ENCODE data around the gene LLGL2.

Gene LLGL2

DNA sequence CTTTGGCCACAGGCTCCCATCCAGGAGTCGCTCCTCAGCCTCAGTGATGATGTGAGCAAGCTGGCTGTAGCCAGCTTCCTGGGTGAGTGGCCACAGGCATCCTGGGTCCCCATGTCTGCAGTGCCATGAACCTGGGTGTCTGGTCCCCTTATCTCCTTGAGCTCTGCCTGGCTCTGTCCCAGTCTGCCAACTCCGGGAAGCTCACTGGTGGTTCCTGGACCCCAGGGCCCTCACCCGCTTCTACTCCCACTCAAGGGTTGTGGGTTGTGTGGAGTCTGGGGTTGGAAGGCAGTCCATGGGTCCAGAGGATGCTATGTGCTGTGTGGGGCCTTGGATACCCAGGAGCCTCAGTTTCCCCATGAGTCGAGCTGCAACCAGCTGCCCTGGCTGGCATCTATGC lies 96.0 kb downstream of the LLGL2 start:
- Histone ChIP-seq H3K36me3 (peaks cover 100% of the 10 kb centered on the region), H3K4me3 (ENCODE audit: low read depth in 1 of 2, low read length in 1 of 2) (no peak overlapping the region), H3K27ac (no peak overlapping the region), H3K27me3 (no peaks in the 10 kb centered on the region), H3K4me1 (ENCODE audit: control insufficient read depth in 1 of 2, insufficient read depth in 1 of 2, low read depth in 1 of 2, low read length in 1 of 2) (no peaks in the 10 kb centered on the region), H3K9me3 (no peaks in the 10 kb centered on the region)
- TF ChIP-seq, protein P1, sequence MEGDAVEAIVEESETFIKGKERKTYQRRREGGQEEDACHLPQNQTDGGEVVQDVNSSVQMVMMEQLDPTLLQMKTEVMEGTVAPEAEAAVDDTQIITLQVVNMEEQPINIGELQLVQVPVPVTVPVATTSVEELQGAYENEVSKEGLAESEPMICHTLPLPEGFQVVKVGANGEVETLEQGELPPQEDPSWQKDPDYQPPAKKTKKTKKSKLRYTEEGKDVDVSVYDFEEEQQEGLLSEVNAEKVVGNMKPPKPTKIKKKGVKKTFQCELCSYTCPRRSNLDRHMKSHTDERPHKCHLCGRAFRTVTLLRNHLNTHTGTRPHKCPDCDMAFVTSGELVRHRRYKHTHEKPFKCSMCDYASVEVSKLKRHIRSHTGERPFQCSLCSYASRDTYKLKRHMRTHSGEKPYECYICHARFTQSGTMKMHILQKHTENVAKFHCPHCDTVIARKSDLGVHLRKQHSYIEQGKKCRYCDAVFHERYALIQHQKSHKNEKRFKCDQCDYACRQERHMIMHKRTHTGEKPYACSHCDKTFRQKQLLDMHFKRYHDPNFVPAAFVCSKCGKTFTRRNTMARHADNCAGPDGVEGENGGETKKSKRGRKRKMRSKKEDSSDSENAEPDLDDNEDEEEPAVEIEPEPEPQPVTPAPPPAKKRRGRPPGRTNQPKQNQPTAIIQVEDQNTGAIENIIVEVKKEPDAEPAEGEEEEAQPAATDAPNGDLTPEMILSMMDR (IDR thresholded peaks at IDR 0.05): no peak

DNA sequence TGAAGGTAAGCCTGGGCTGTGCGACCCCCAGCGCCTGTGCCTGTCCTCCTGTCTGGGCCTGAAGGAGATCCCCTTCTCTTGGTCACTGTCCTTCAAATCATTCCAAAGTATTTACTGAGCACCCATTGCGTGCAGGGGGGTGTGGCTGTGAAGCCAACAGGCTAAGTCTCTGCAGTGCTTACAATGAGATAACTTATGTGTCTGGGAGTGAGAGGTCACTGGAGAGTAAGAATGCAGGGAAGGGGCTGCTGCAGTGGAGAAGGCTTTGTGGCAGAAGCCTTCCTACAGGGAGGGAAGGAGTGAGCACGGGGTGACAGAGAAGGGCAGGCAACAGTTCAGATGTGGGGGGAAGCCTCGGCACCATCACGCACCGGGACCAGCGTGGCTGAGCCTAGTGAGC lies 96.6 kb downstream of the LLGL2 start:
- Histone ChIP-seq H3K9me3 (no peaks in the 10 kb centered on the region), H3K4me1 (ENCODE audit: control insufficient read depth in 1 of 2, insufficient read depth in 1 of 2, low read depth in 1 of 2, low read length in 1 of 2) (no peaks in the 10 kb centered on the region), H3K27me3 (no peaks in the 10 kb centered on the region), H3K27ac (no peak overlapping the region), H3K36me3 (peaks cover 100% of the 10 kb centered on the region), H3K4me3 (ENCODE audit: low read depth in 1 of 2, low read length in 1 of 2) (no peak overlapping the region)
- TF ChIP-seq, protein P1 (IDR thresholded peaks at IDR 0.05): no peak

DNA sequence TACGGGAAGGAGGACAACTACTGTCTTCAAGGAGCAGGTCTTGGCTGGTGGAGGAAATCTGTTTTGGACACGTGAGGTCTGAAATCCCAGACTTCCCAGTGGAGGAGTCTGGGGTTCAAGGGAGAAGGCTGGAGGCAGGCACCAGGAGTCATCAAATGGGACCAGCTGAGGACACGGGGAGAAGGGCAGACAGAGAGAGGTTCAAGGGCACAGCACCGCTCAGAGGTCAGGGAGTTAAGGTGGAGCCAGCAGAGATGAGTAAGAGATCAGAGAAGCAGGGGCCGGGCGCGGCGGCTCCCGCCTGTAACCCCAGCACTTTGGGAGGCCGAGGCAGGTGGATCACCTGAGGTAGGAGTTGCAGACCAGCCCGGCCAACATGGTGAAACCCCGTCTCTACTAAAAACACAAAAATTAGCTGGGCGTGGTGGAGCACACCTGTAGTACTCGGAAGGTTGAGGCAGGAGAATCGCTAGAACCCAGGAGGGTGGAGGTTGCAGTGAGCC lies 97.3 kb downstream of the LLGL2 start:
- no peak overlapping the region for H3K4me3 ChIP-seq (ENCODE audit: low read depth in 1 of 2, low read length in 1 of 2)
- no peak overlapping the region for H3K27ac ChIP-seq
- H3K4me1 ChIP-seq (ENCODE audit: control insufficient read depth in 1 of 2, insufficient read depth in 1 of 2, low read depth in 1 of 2, low read length in 1 of 2): no peaks in the 10 kb centered on the region
- peaks cover 100% of the 10 kb centered on the region for H3K36me3 ChIP-seq
- TF ChIP-seq, protein P1 (IDR thresholded peaks at IDR 0.05): no peak
- H3K9me3 ChIP-seq: no peaks in the 10 kb centered on the region
- H3K27me3 ChIP-seq: no peaks in the 10 kb centered on the region

DNA sequence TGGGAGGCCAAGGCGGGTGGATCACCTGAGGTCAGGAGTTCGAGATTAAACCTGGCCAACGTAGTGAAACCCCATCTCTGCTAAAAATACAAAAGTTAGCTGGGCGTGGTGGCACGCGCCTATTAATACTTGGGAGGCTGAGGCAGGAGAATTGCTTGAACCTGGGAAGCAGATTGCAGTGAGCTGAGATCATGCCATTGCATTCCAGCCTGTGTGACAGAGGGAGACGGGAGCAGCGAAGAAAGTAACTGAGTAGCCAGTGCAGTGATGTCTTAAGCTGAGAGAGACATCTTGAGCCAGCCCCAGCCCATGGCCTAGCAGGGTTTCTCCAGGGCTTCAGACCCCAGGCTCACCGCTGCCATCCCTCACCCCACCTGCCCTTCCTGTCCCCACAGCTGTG lies 97.9 kb downstream of the LLGL2 start:
- TF ChIP-seq, protein P1 (IDR thresholded peaks at IDR 0.05): no peak
- H3K27me3 ChIP-seq: no peaks in the 10 kb centered on the region
- no peak overlapping the region for H3K27ac ChIP-seq
- H3K9me3 ChIP-seq: no peaks in the 10 kb centered on the region
- H3K4me3 ChIP-seq (ENCODE audit: low read depth in 1 of 2, low read length in 1 of 2): no peak overlapping the region
- peaks cover 100% of the 10 kb centered on the region for H3K36me3 ChIP-seq
- H3K4me1 ChIP-seq (ENCODE audit: control insufficient read depth in 1 of 2, insufficient read depth in 1 of 2, low read depth in 1 of 2, low read length in 1 of 2): no peaks in the 10 kb centered on the region

DNA sequence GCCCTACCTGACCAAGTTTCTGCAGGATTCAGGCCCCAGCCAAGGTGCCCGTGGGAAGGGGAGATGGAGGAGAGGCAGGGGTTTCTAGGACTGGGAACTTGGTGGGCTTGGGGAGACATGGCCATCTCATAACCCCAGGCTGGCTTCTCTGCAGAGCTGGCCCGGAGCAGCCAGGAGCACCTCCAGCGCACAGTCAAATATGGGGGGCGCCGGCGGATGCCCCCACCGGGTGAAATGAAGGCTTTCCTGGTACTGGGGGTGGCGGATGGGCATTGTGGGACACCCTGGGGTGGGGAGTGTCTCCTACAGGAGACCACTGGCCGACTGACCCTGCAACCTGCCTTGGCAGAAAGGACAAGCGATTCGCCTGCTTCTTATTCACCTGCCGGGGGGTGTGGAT lies 98.5 kb downstream of the LLGL2 start:
- Histone ChIP-seq H3K36me3 (peaks cover 100% of the 10 kb centered on the region), H3K4me3 (ENCODE audit: low read depth in 1 of 2, low read length in 1 of 2) (no peak overlapping the region), H3K4me1 (ENCODE audit: control insufficient read depth in 1 of 2, insufficient read depth in 1 of 2, low read depth in 1 of 2, low read length in 1 of 2) (no peaks in the 10 kb centered on the region)

More for the DNA sequence above, 98.5 kb downstream of the LLGL2 start:
- no peak overlapping the region for H3K27ac ChIP-seq
- no peaks in the 10 kb centered on the region for H3K27me3 ChIP-seq
- H3K9me3 ChIP-seq: no peaks in the 10 kb centered on the region
- TF ChIP-seq, protein P1 (IDR thresholded peaks at IDR 0.05): no peak
